Sigmoid colon (tissue), 7 donors: ENCODE data around the gene NR6A1. TPM values are rescaled to one million over a fixed set of nuclear protein-coding genes. Genes with fewer than 3 reads are reported as not detected.

Source experiments
- DNase-seq: peaks from one replicate; pipeline ENCODE4 v3.0.0-alpha.2; 2019
- H3K27ac ChIP-seq, 4 donors: fragments of 200-600 bp; sonication (generic); one replicate each; pipeline ENCODE4 v1.5.1; 2016 to 2019; ENCODE audit warnings: mild to moderate bottlenecking in 1 of 4
- H3K27me3 ChIP-seq, 3 donors: fragments of 200-600 bp; sonication (generic); one replicate each; pipeline ENCODE4 v1.5.1; 2019; ENCODE audit warnings: mild to moderate bottlenecking in 1 of 3
- H3K36me3 ChIP-seq, 4 donors: fragments of 200-600 bp; sonication (generic); one replicate each; pipeline ENCODE4 v1.5.1; 2016 to 2019
- H3K4me1 ChIP-seq, 4 donors: fragments of 200-600 bp; sonication (generic); one replicate each; pipeline ENCODE4 v1.5.1; 2017 to 2019
- H3K4me3 ChIP-seq, 4 donors: fragments of 200-600 bp; sonication (generic); one replicate each; pipeline ENCODE4 v1.5.1; 2017 to 2019; ENCODE audit warnings: mild to moderate bottlenecking in 2 of 4, moderate library complexity in 1 of 4
- H3K9me3 ChIP-seq, 4 donors: fragments of 200-600 bp in 3 of 4; sonication (generic) in 3 of 4; one replicate each; pipeline versions ENCODE4 v1.5.1 to v1.6.1; 2013 to 2019
- CTCF ChIP-seq, 4 experiments: fragments of 450-650 bp in 3 of 4; fragments of 200-600 bp in 1 of 4; IDR thresholded peaks; one replicate each; pipeline ENCODE4 v1.5.1; 2016 to 2019; ENCODE audit warnings: antibody characterized with exemption in 4 of 4, mild to moderate bottlenecking in 3 of 4, moderate library complexity in 2 of 4
- EP300 ChIP-seq, 4 donors: sonication (generic); formaldehyde crosslinking; IDR thresholded peaks; one replicate each; pipeline ENCODE4 v1.6.1; 2017; ENCODE audit warnings: antibody characterized with exemption in 4 of 4
- POLR2A ChIP-seq, 2 donors: fragments of 450-650 bp; IDR thresholded peaks; one replicate each; pipeline ENCODE4 v1.6.1; 2016; ENCODE audit warnings: antibody characterized with exemption in 2 of 2, mild to moderate bottlenecking in 2 of 2, moderate library complexity in 2 of 2
- POLR2AphosphoS5 ChIP-seq, 4 donors: sonication (generic); formaldehyde crosslinking; IDR thresholded peaks; one replicate each; pipeline ENCODE4 v1.6.1; 2017; ENCODE audit warnings: antibody characterized with exemption in 4 of 4
- WGBS, 2 donors: extraction: QIAGEN DNeasy Blood & Tissue Kit; methylation state at CpG; one replicate each; pipeline ENCODE4 v1.1.7; 2013; 5-methylcytosine and 5-hydroxymethylcytosine counted together
- intact Hi-C: fragments of 100-400 bp; cut with DNase I; formaldehyde crosslinking; loops from one replicate; pipeline ENCODE4 v1.15.1; 2023
- polyA plus RNA-seq, 3 donors: library from polyadenylated mRNA; stranded (reverse); fragments of 200-250 nt; gene quantifications; one replicate each; pipeline ENCODE4 v1.2.3, GENCODE V29; 2013
- total RNA-seq, 4 donors: library from RNA; depleted of rRNA; stranded (reverse); fragments of >200 nt; gene quantifications; one replicate each; pipeline ENCODE4 v1.1.0, GENCODE V29; 2016
- donor health status: healthy with polysubstance abuse.
- donor health status: Bipolar disorder and iron deficiency.
- donor health status: healthy.

The NR6A1 gene
- total and polyA plus RNA-seq, 7 donors: 0.60 to 3.0 (median 1.8) TPM

DNA sequence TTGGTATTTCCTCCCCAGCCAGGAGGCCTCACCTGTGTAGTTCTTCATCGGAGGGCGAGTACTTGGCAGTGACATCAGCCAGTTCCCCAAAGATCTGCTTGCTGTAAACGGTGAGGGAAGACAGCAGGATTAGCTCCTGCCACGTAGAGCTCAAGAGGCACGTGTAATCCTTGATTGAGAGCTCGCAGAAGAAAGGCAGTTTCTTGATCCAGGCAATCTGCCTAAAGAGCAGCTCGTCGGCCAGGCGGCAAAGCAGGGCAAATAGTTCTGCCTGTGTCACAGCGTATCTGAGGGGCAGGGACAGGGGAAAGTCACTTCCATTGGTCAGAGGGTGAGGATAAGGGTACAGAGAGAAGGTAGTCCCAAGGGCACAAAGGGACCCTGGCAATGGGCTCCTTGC is 235.3 kb downstream of the NR6A1 start:
- H3K36me3 ChIP-seq: peaks cover 0 to 19% (median 2%) of the 10 kb centered on the region in 4 donors
- TF ChIP-seq CTCF (IDR thresholded peaks at IDR 0.05): no peak
- no peak for TF ChIP-seq EP300 (IDR thresholded peaks at IDR 0.05)
- TF ChIP-seq POLR2AphosphoS5 (IDR thresholded peaks at IDR 0.05): no peak
- no peak for TF ChIP-seq POLR2A (IDR thresholded peaks at IDR 0.05)
- no peak overlapping the region for H3K4me3 ChIP-seq
- H3K27ac ChIP-seq: no peak overlapping the region
- H3K27me3 ChIP-seq: no peaks in the 10 kb centered on the region
- no peaks in the 10 kb centered on the region for H3K9me3 ChIP-seq
- H3K4me1 ChIP-seq: no peaks in the 10 kb centered on the region
- intact Hi-C loops: loop anchor here (10.0 kb wide), 2 partner anchors 111 to 411 kb away; no protein-coding TSS in a partner anchor
- 89 to 93% methylated on average over 10 of the region's 10 CpGs for whole genome bisulfite sequencing, 2 donors
- no peak for DNase-seq

DNA sequence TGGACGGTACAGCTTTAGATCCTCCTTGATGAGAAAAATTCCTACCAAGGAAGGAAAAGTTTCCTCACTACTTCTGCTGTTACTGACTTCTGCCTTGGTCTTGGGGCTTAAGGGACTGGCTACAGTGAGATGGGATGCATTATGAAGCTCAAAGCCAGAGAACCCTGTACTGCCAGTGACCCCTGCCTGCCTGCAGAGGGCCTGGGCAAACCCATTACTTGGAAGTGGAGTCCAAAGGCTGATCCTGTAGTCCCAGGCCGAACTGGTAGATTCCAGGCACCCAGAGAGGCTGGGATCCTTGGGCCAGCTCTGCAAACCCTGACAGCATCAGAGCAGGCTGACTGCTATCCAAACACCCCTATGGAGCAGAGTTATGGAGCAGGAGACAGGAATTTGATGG is 238.2 kb downstream of the NR6A1 start:
- Histone ChIP-seq H3K9me3 (no peaks in the 10 kb centered on the region), H3K4me3 (no peak overlapping the region), H3K36me3 (peaks cover 0 to 14% (median 0%) of the 10 kb centered on the region in 4 donors), H3K27me3 (no peaks in the 10 kb centered on the region), H3K27ac (no peak overlapping the region), H3K4me1 (no peaks in the 10 kb centered on the region)
- 86 to 94% methylated on average over 2 of the region's 2 CpGs for WGBS, 2 donors
- no peak for DNase-seq
- intact Hi-C loops: loop anchor here (10.0 kb wide), 2 partner anchors 108 to 408 kb away; no protein-coding TSS in a partner anchor
- no peak for TF ChIP-seq POLR2A (IDR thresholded peaks at IDR 0.05)
- TF ChIP-seq EP300 (IDR thresholded peaks at IDR 0.05): no peak
- TF ChIP-seq POLR2AphosphoS5 (IDR thresholded peaks at IDR 0.05): no peak
- TF ChIP-seq CTCF (IDR thresholded peaks at IDR 0.05): no peak

- intact Hi-C loops: loop anchor here (10.0 kb wide), 2 partner anchors 106 to 406 kb away; no protein-coding TSS in a partner anchor
- H3K27me3 ChIP-seq: no peaks in the 10 kb centered on the region
Measured at GRCh38 chr9:124531115-124531514, 240.0 kb downstream of the NR6A1 start.

DNA sequence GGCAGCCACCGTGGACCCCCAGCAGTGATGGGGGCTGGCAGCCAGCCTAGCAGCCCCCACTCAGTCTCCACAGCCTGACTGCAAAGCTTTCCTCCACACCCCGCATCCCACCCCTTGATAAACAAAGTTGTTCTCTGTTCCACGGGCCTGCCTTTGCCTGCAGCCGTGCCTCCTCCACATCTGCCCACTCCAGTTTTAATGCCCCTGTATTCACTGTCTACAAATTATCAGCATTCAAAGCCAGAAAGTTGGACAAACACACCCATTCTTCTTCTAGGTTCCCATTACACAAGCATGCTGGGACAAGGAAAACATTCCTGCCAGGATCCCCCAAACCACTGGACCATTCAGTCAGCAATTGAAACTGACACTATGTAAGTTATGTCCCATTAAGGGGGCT is 240.9 kb downstream of the NR6A1 start:
- no peaks in the 10 kb centered on the region for H3K27me3 ChIP-seq
- no peaks in the 10 kb centered on the region for H3K4me1 ChIP-seq
- no peak overlapping the region for H3K4me3 ChIP-seq
- WGBS, 2 donors: 84 to 88% methylated on average over 4 of the region's 4 CpGs
- no peak for TF ChIP-seq POLR2AphosphoS5 (IDR thresholded peaks at IDR 0.05)
- TF ChIP-seq CTCF (IDR thresholded peaks at IDR 0.05): no peak
- TF ChIP-seq POLR2A (IDR thresholded peaks at IDR 0.05): no peak
- TF ChIP-seq EP300 (IDR thresholded peaks at IDR 0.05): no peak
- H3K27ac ChIP-seq: no peak overlapping the region
- intact Hi-C loops: loop anchor here (10.0 kb wide), 2 partner anchors 105 to 405 kb away; no protein-coding TSS in a partner anchor
- no peak for DNase-seq
- H3K9me3 ChIP-seq: no peaks in the 10 kb centered on the region
- H3K36me3 ChIP-seq: peaks cover 0 to 8% (median 0%) of the 10 kb centered on the region in 4 donors

More at GRCh38 chr9:124531115-124531514, 240.0 kb downstream of the NR6A1 start:
- Histone ChIP-seq H3K27ac (no peak overlapping the region), H3K4me3 (no peak overlapping the region), H3K4me1 (no peaks in the 10 kb centered on the region), H3K9me3 (no peaks in the 10 kb centered on the region), H3K36me3 (peaks cover 0 to 10% (median 0%) of the 10 kb centered on the region in 4 donors)
- WGBS, 2 donors: 60 to 87% methylated on average over 2 of the region's 2 CpGs
- DNase-seq: no peak
- TF ChIP-seq POLR2AphosphoS5 (IDR thresholded peaks at IDR 0.05): no peak
- TF ChIP-seq EP300 (IDR thresholded peaks at IDR 0.05): no peak
- TF ChIP-seq CTCF (IDR thresholded peaks at IDR 0.05): no peak
- no peak for TF ChIP-seq POLR2A (IDR thresholded peaks at IDR 0.05)

DNA sequence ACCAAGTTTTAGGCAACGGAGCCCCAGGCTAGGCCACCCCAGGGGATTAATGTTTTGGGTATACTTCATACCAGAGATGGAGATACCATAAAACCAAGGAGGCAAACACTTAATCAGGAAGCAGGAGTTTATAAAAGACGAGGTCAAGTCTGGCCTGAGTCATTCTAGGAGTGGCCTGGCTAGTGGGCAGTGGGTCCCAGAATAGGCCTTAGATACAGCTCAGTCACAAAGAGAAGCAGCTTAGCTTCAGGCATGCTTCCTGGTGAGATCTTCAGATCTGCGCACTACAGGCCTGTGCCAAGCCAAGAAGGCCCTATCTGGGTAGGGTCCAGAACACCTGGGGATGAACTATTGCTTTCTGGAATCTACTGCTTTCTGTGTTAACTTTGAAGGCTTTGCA is 243.3 kb downstream of the NR6A1 start:
- DNase-seq: no peak
- H3K4me3 ChIP-seq: no peak overlapping the region
- H3K4me1 ChIP-seq: no peaks in the 10 kb centered on the region
- no peaks in the 10 kb centered on the region for H3K9me3 ChIP-seq
- intact Hi-C loops: no loop called here
- no peak overlapping the region for H3K27ac ChIP-seq
- peaks cover 0 to 8% (median 0%) of the 10 kb centered on the region in 4 donors for H3K36me3 ChIP-seq
- WGBS, 2 donors: 74 to 81% methylated on average over 3 of the region's 3 CpGs
- no peaks in the 10 kb centered on the region for H3K27me3 ChIP-seq
- TF ChIP-seq EP300 (IDR thresholded peaks at IDR 0.05) (no peak), POLR2AphosphoS5 (IDR thresholded peaks at IDR 0.05) (no peak), CTCF (IDR thresholded peaks at IDR 0.05) (no peak), POLR2A (IDR thresholded peaks at IDR 0.05) (no peak)
